GM23338 (cell line): Measurements from ENCODE around the gene SGO1. TPM values are rescaled to one million over a fixed set of nuclear protein-coding genes. Genes with fewer than 3 reads are reported as not detected.

Experiments used
- ATAC-seq: fragments of 200-7000 bp; cut with Tn5 transposase; 3 replicates; pipeline ENCODE4 v1.9.1; 2020
- DNase-seq: peaks from one replicate; pipeline ENCODE4 v3.0.0-alpha.2; 2015; ENCODE audit warnings: low spot score
- H2AFZ ChIP-seq: fragments of 200-600 bp; sonication (generic); 2 replicates; pipeline ENCODE4 v1.8.0; 2016; ENCODE audit warnings: antibody characterized with exemption, mild to moderate bottlenecking, moderate library complexity
- H3F3A ChIP-seq: fragments of 200-600 bp; sonication (generic); replicated peaks from 2 replicates; pipeline ENCODE4 v1.8.0; 2017; ENCODE audit warnings: antibody characterized with exemption, mixed run types, low read depth
- H3K27ac ChIP-seq: fragments of 200-600 bp; sonication (generic); 2 replicates; pipeline ENCODE4 v1.6.1; 2016; ENCODE audit warnings: low read depth
- H3K27me3 ChIP-seq: fragments of 200-600 bp; sonication (generic); 2 replicates; pipeline ENCODE4 v1.8.0; 2016; ENCODE audit warnings: mild to moderate bottlenecking, mixed run types, moderate library complexity; ENCODE audit not compliant: insufficient read depth
- H3K36me3 ChIP-seq: fragments of 200-600 bp; sonication (generic); 2 replicates; pipeline ENCODE4 v1.8.0; 2016; ENCODE audit warnings: mild to moderate bottlenecking; ENCODE audit not compliant: insufficient read depth
- H3K4me1 ChIP-seq: fragments of 200-600 bp; sonication (generic); 2 replicates; pipeline ENCODE4 v1.8.0; 2016; ENCODE audit warnings: mild to moderate bottlenecking, moderate library complexity; ENCODE audit not compliant: insufficient read depth
- H3K4me2 ChIP-seq: fragments of 200-600 bp; sonication (generic); 2 replicates; pipeline ENCODE4 v1.7.1; 2017; ENCODE audit warnings: mixed run types
- H3K4me3 ChIP-seq: fragments of 200-600 bp; sonication (generic); 2 replicates; pipeline ENCODE4 v1.6.1; 2016; ENCODE audit warnings: mixed run types
- H3K79me2 ChIP-seq: fragments of 200-600 bp; sonication (generic); replicated peaks from 2 replicates; pipeline ENCODE4 v1.8.0; 2017; ENCODE audit warnings: mild to moderate bottlenecking; ENCODE audit not compliant: insufficient read depth
- H3K9me2 ChIP-seq: fragments of 200-600 bp; sonication (generic); 2 replicates; pipeline ENCODE4 v1.8.0; 2017; ENCODE audit not compliant: insufficient read depth
- H4K20me1 ChIP-seq: fragments of 200-600 bp; sonication (generic); replicated peaks from 2 replicates; pipeline ENCODE4 v1.8.0; 2017; ENCODE audit warnings: mild to moderate bottlenecking; ENCODE audit not compliant: insufficient read depth
- H3K27ac Mint-ChIP-seq: 2 replicates; pipeline ENCODE4 v1.8.0; 2020; ENCODE audit warnings: inconsistent platforms, mild to moderate bottlenecking, moderate library complexity, mixed read lengths
- H3K27me3 Mint-ChIP-seq: 3 replicates; pipeline ENCODE4 v1.8.0; 2022; ENCODE audit warnings: low read depth, mild to moderate bottlenecking, moderate library complexity, mixed read lengths, inconsistent platforms; ENCODE audit not compliant: insufficient read depth, poor library complexity
- H3K36me3 Mint-ChIP-seq: 3 replicates; pipeline ENCODE4 v1.8.0; 2021; ENCODE audit warnings: low read depth, mild to moderate bottlenecking, inconsistent platforms, moderate library complexity, mixed read lengths
- H3K4me1 Mint-ChIP-seq: 3 replicates; pipeline ENCODE4 v1.8.0; 2020; ENCODE audit warnings: mild to moderate bottlenecking, inconsistent platforms, mixed read lengths
- H3K4me3 Mint-ChIP-seq: 3 replicates; pipeline ENCODE4 v1.8.0; 2021; ENCODE audit warnings: moderate library complexity, mild to moderate bottlenecking, inconsistent platforms, mixed read lengths
- H3K9me3 Mint-ChIP-seq: 3 replicates; pipeline ENCODE4 v1.8.0; 2020; ENCODE audit warnings: moderate library complexity, mild to moderate bottlenecking, inconsistent platforms, mixed read lengths
- CREB1 ChIP-seq: fragments of 250-450 bp; sonication (Bioruptor Pico); IDR thresholded peaks from 2 replicates; pipeline ENCODE4 v1.5.0; 2020; ENCODE audit warnings: low read depth, mild to moderate bottlenecking, moderate library complexity
- CTCF ChIP-seq, 2 experiments: fragments of 200-600 bp in 1 of 2; sonication (generic) in 1 of 2; conservative IDR thresholded peaks; 2 replicates each; pipeline versions ENCODE4 v1.5.1 to v1.6.1; 2016 to 2017; ENCODE audit warnings: antibody characterized with exemption in 2 of 2, low read depth in 2 of 2, mild to moderate bottlenecking in 2 of 2, moderate library complexity in 1 of 2
- ETS1 ChIP-seq: IDR thresholded peaks from 2 replicates; pipeline ENCODE4 v1.6.1; 2016; ENCODE audit warnings: antibody characterized with exemption
- JUNB ChIP-seq: IDR thresholded peaks from one replicate; pipeline ENCODE4 v1.6.1; 2016; ENCODE audit warnings: antibody characterized with exemption; ENCODE audit not compliant: unreplicated experiment
- POLR2AphosphoS5 ChIP-seq: IDR thresholded peaks from 2 replicates; pipeline ENCODE4 v1.6.1; 2016; ENCODE audit warnings: antibody characterized with exemption, low read depth
- REST ChIP-seq: IDR thresholded peaks from one replicate; pipeline ENCODE4 v1.6.1; 2018; ENCODE audit warnings: antibody characterized with exemption; ENCODE audit not compliant: unreplicated experiment
- STAT1 ChIP-seq: IDR thresholded peaks from one replicate; pipeline ENCODE4 v1.6.1; 2016; ENCODE audit warnings: antibody characterized with exemption; ENCODE audit not compliant: unreplicated experiment
- ZNF331 ChIP-seq: fragments of 250-450 bp; sonication (Bioruptor Pico); IDR thresholded peaks from 2 replicates; pipeline ENCODE4 v1.5.0; 2020; ENCODE audit warnings: low read depth, mild to moderate bottlenecking, moderate library complexity
- polyA plus RNA-seq: library from polyadenylated mRNA; unstranded; fragments of >200 nt; fragmentation: Nextera tagmentation; extraction: Ambion mirVana; gene quantifications from 2 replicates; pipeline ENCODE4 v1.2.1, GENCODE V29; 2016
- total RNA-seq: library from RNA; depleted of rRNA; stranded (reverse); fragments of >200 nt; shearing (Covaris generic); gene quantifications from 2 replicates; pipeline ENCODE4 v1.2.3, GENCODE V29; 2014

SGO1 gene
- total and polyA plus RNA-seq, 2 experiments from 2014 or later, result 33.0 to 128 TPM

GRCh38 chr3:20160230-20160629 lies 25.8 kb downstream of the SGO1 start (continued):
- TF ChIP-seq REST (no peak), CREB1 (CRISPR knock-in tag) (no peak), STAT1 (no peak), CTCF (conservative IDR thresholded peaks at IDR 0.05; ENCODE audit: low read depth in 2 of 2) (no peak), POLR2AphosphoS5 (no peak), ZNF331 (CRISPR knock-in tag) (no peak)

- Histone ChIP-seq H3K79me2 (no peaks in the 10 kb centered on the region), H3K27ac (no peak overlapping the region), H3K4me3 (no peak overlapping the region), H3K4me1 (no peaks in the 10 kb centered on the region), H3K4me2 (no peak overlapping the region), H4K20me1 (no peaks in the 10 kb centered on the region; the same call in 1 of the 2 replicates), H3K9me2 (no peaks in the 10 kb centered on the region), H3K36me3 (peaks cover 16% of the 10 kb centered on the region), H2AFZ (no peak overlapping the region), H3F3A (no peaks in the 10 kb centered on the region), H3K27me3 (no peaks in the 10 kb centered on the region)
- Mint-ChIP-seq H3K4me3 (no peak overlapping the region), H3K27me3 (no peaks in the 10 kb centered on the region), H3K27ac (no peak overlapping the region), H3K36me3 (peaks cover 13% of the 10 kb centered on the region), H3K9me3 (no peaks in the 10 kb centered on the region; the same call in 2 of the 3 replicates), H3K4me1 (no peaks in the 10 kb centered on the region)
- peak; percentile 82 for ATAC-seq
- peak; percentile 40 for DNase-seq
- TF ChIP-seq CTCF (conservative IDR thresholded peaks at IDR 0.05; ENCODE audit: low read depth in 2 of 2), result peak; percentile 18 to 72; a peak in 3 of 4 replicates
- TF ChIP-seq JUNB, result no peak
- no peak for TF ChIP-seq ETS1
- TF ChIP-seq ZNF331 (CRISPR knock-in tag), result no peak
- no peak for TF ChIP-seq CREB1 (CRISPR knock-in tag)
Measured at GRCh38 chr3:20154928-20155327, 31.1 kb downstream of the SGO1 start.
